Measurements from ENCODE around the gene ARHGEF16.

ARHGEF16 gene

DNA sequence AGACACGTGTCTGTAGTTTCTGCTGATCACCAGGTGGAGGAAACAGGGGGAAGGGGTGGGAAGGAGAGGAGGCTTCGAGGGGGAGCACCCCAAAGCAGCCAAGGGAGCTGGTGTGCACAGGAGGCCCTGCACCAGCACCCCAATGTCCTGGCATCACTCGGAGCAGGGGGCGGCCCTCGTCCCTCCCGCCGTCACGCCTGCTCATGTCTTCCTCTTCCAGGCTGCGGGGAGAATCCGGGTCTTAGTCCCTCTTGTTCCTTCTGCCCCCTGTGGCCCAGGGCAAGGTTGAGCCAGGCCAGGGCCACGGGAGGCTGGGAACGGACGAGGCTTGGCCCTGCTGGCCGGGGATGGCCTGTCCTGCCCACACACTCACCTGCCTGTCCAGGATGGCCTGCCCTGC lies 21.4 kb upstream of the ARHGEF16 start:
- no peak overlapping the region for H3K4me3 ChIP-seq (replicated peaks; ENCODE audit: low read depth, low read length)
- DNase-seq (ENCODE audit: extremely low read depth, low read depth): no peak
- TF ChIP-seq, protein P1, sequence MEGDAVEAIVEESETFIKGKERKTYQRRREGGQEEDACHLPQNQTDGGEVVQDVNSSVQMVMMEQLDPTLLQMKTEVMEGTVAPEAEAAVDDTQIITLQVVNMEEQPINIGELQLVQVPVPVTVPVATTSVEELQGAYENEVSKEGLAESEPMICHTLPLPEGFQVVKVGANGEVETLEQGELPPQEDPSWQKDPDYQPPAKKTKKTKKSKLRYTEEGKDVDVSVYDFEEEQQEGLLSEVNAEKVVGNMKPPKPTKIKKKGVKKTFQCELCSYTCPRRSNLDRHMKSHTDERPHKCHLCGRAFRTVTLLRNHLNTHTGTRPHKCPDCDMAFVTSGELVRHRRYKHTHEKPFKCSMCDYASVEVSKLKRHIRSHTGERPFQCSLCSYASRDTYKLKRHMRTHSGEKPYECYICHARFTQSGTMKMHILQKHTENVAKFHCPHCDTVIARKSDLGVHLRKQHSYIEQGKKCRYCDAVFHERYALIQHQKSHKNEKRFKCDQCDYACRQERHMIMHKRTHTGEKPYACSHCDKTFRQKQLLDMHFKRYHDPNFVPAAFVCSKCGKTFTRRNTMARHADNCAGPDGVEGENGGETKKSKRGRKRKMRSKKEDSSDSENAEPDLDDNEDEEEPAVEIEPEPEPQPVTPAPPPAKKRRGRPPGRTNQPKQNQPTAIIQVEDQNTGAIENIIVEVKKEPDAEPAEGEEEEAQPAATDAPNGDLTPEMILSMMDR (IDR thresholded peaks at IDR 0.05; ENCODE audit: low read depth, low read length, missing control alignments): no peak

DNA sequence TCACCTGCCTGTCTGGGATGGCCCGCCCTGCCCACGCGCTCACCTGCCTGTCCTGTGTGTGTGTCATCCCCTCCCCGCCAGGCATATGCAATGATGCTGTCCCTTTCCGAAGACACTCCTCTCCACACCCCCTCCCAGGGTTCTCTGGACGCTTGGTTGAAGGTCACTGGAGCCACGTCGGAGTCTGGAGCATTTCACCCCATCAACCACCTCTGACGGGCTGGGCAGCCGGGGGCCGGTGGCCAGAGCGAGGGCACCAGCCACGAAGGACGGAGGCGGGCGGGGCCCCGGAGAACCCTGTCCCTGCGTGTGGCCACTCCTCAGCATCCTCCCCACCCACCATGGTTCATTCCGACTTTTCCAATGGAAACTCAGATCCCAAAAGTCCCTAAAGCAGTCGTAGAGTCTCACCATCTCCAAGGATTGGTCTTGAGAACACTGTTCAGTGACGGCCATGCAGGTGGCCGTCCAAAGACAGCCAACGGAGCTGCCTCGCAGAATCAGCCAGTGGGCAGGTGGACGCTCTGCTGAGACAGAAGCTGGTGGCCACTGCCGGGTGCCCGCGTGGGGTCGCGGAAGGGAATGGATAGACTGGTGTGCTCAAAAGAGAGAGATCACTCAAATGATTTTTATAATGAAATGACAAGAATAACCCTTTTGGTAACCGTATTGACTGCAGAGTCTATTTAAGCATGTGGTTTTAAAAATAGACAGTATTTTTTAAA lies 20.7 kb upstream of the ARHGEF16 start:
- TF ChIP-seq, protein P1 (IDR thresholded peaks at IDR 0.05; ENCODE audit: low read depth, low read length, missing control alignments): no peak
- no peak overlapping the region for H3K4me3 ChIP-seq (replicated peaks; ENCODE audit: low read depth, low read length)
- no peak for DNase-seq (ENCODE audit: extremely low read depth, low read depth)

- H3K4me3 ChIP-seq (replicated peaks; ENCODE audit: low read depth, low read length): no peak overlapping the region
- TF ChIP-seq, protein P1 (IDR thresholded peaks at IDR 0.05; ENCODE audit: low read depth, low read length, missing control alignments): no peak
- DNase-seq (ENCODE audit: extremely low read depth, low read depth): no peak
Observed at GRCh38 chr1:3434406-3435110, 19.9 kb upstream of the ARHGEF16 start.

DNA sequence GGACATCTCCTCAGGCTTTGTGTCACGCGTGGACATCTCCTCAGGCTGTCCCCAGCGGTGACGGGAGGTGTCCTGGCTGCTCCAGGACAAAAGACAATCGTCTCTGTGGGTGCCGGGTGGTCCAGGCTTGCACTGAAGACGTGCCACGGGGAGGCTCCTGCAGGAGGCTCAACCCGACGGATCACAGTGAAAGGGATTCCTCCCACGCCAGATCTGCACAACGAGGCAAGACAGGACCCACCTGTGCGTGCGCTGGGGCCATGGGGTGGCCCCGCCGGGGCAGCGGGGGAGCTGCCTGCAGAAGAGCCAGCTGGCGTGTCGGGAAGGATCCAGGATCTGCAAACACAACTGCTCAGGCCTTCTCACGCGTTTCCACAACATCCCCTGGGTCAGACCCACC lies 18.8 kb upstream of the ARHGEF16 start:
- no peak overlapping the region for H3K4me3 ChIP-seq (replicated peaks; ENCODE audit: low read depth, low read length)
- TF ChIP-seq, protein P1 (IDR thresholded peaks at IDR 0.05; ENCODE audit: low read depth, low read length, missing control alignments): no peak
- no peak for DNase-seq (ENCODE audit: extremely low read depth, low read depth)

- no peak overlapping the region for H3K4me3 ChIP-seq (replicated peaks; ENCODE audit: low read depth, low read length)
- TF ChIP-seq, protein P1 (IDR thresholded peaks at IDR 0.05; ENCODE audit: low read depth, low read length, missing control alignments): no peak
- DNase-seq (ENCODE audit: extremely low read depth, low read depth): no peak
Observed at GRCh38 chr1:3436451-3436850, 18.0 kb upstream of the ARHGEF16 start.

- DNase-seq (ENCODE audit: extremely low read depth, low read depth): no peak
- no peak overlapping the region for H3K4me3 ChIP-seq (replicated peaks; ENCODE audit: low read depth, low read length)
- TF ChIP-seq, protein P1 (IDR thresholded peaks at IDR 0.05; ENCODE audit: low read depth, low read length, missing control alignments): no peak
Observed at GRCh38 chr1:3436901-3437300, 17.6 kb upstream of the ARHGEF16 start.
